Astrocyte (in vitro differentiated cells and primary cell): ENCODE measurements around the gene TMEM18. TPM values are rescaled to one million over a fixed set of nuclear protein-coding genes. Genes with fewer than 3 reads are reported as not detected.

Source experiments
- DNase-seq: peaks from one replicate; pipeline ENCODE4 v3.0.0-alpha.2; 2010; ENCODE audit warnings: low read depth
- FAIRE-seq: peaks from 2 replicates; lab custom pipeline; 2011; peaks lifted over from hg19 to GRCh38; lab: Jason Lieb, UNC
- H2AFZ ChIP-seq: 2 replicates; pipeline ENCODE4 v1.6.0; 2012; ENCODE audit warnings: low read depth, low read length, inconsistent platforms
- H3K27ac ChIP-seq: 2 replicates; pipeline ENCODE4 v1.5.1; 2011; ENCODE audit warnings: low read depth, low read length, inconsistent platforms
- H3K27me3 ChIP-seq: 2 replicates; pipeline ENCODE4 v1.6.0; 2011; ENCODE audit warnings: low read length, inconsistent platforms; ENCODE audit not compliant: insufficient read depth
- H3K36me3 ChIP-seq: 2 replicates; pipeline ENCODE4 v1.5.1; 2011; ENCODE audit warnings: low read length, inconsistent platforms; ENCODE audit not compliant: insufficient read depth
- H3K4me1 ChIP-seq: 2 replicates; pipeline ENCODE4 v1.5.1; 2011; ENCODE audit warnings: low read length, inconsistent platforms; ENCODE audit not compliant: insufficient read depth
- H3K4me2 ChIP-seq: 2 replicates; pipeline ENCODE4 v1.6.0; 2012; ENCODE audit warnings: low read length, inconsistent platforms
- H3K4me3 ChIP-seq: 2 replicates; pipeline ENCODE4 v1.5.1; 2011; ENCODE audit warnings: low read depth, mild to moderate bottlenecking, low read length, inconsistent platforms; ENCODE audit not compliant: insufficient read depth
- H3K79me2 ChIP-seq: 2 replicates; pipeline ENCODE4 v1.6.0; 2012; ENCODE audit warnings: mild to moderate bottlenecking, low read length, inconsistent platforms; ENCODE audit not compliant: insufficient read depth
- H3K9ac ChIP-seq: 2 replicates; pipeline ENCODE4 v1.6.0; 2012; ENCODE audit warnings: mild to moderate bottlenecking, low read length, inconsistent platforms
- H3K9me3 ChIP-seq: 2 replicates; pipeline ENCODE4 v1.5.1; 2012; ENCODE audit warnings: low read depth, mild to moderate bottlenecking, low read length, inconsistent platforms; ENCODE audit not compliant: insufficient read depth
- H4K20me1 ChIP-seq: 2 replicates; pipeline ENCODE4 v1.6.0; 2012; ENCODE audit warnings: low read length, inconsistent platforms; ENCODE audit not compliant: insufficient read depth
- H3K27ac Mint-ChIP-seq: one replicate; pipeline ENCODE4 v1.8.0; 2021; ENCODE audit warnings: mild to moderate bottlenecking, mixed read lengths; ENCODE audit not compliant: unreplicated experiment
- H3K27me3 Mint-ChIP-seq: one replicate; pipeline ENCODE4 v1.8.0; 2021; ENCODE audit warnings: low read depth, mixed read lengths; ENCODE audit not compliant: unreplicated experiment
- H3K36me3 Mint-ChIP-seq: one replicate; pipeline ENCODE4 v1.8.0; 2021; ENCODE audit warnings: low read depth, mixed read lengths; ENCODE audit not compliant: unreplicated experiment
- H3K4me1 Mint-ChIP-seq: one replicate; pipeline ENCODE4 v1.8.0; 2021; ENCODE audit warnings: low read depth, mixed read lengths; ENCODE audit not compliant: unreplicated experiment
- H3K4me3 Mint-ChIP-seq: one replicate; pipeline ENCODE4 v1.8.0; 2021; ENCODE audit warnings: mild to moderate bottlenecking, moderate library complexity, mixed read lengths; ENCODE audit not compliant: unreplicated experiment
- H3K9me3 Mint-ChIP-seq: one replicate; pipeline ENCODE4 v1.8.0; 2021; ENCODE audit warnings: mild to moderate bottlenecking, mixed read lengths; ENCODE audit not compliant: unreplicated experiment
- CTCF ChIP-seq: IDR thresholded peaks from 2 replicates; pipeline ENCODE4 v1.5.1; 2011; ENCODE audit warnings: low read depth, mild to moderate bottlenecking, inconsistent platforms, low read length, moderate library complexity; ENCODE audit not compliant: insufficient read depth
- EZH2 ChIP-seq: IDR thresholded peaks from 2 replicates; pipeline ENCODE4 v1.6.1; 2012; ENCODE audit warnings: mild to moderate bottlenecking, low read length, inconsistent platforms; ENCODE audit not compliant: insufficient read depth
- total RNA-seq: library from RNA; stranded (reverse); gene quantifications from 2 replicates; pipeline ENCODE4 v1.2.1, GENCODE V29; 2021

Gene TMEM18
- total RNA-seq, 1 donor from 2014 or later = 16.8 TPM

DNA sequence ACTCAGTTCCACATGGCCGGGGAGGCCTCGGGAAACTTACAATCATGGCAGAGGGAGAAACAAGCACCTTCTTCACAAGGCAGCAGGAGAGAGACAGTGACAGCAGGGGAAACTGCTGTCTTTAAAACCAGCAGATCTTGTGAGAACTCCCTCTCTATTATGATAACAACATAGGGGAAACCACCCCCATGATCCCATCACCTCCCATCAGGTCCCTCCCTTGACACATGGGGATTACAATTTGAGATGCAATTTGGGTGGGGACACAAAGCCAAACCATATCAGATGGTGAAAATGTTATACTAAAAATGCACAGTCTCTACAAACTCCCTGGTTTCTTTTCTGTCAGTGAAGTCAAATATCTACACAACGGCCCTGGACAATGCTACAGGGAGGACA lies 9.2 kb downstream of the TMEM18 start:
- no peak overlapping the region for H3K4me2 ChIP-seq
- no peaks in the 10 kb centered on the region for H3K27me3 ChIP-seq
- no peak for DNase-seq
- Mint-ChIP-seq H3K27ac (no peak overlapping the region), H3K36me3 (peaks cover 15% of the 10 kb centered on the region), H3K9me3 (peaks cover 9% of the 10 kb centered on the region), H3K4me3 (no peak overlapping the region), H3K4me1 (peaks cover 5% of the 10 kb centered on the region), H3K27me3 (no peaks in the 10 kb centered on the region)
- no peak overlapping the region for H2AFZ ChIP-seq
- H4K20me1 ChIP-seq = peaks cover 9% of the 10 kb centered on the region
- H3K79me2 ChIP-seq = peaks cover 12% of the 10 kb centered on the region
- TF ChIP-seq EZH2 (no peak), CTCF (no peak)
- H3K36me3 ChIP-seq = peaks cover 13% of the 10 kb centered on the region
- H3K9ac ChIP-seq = no peak overlapping the region
- no peak overlapping the region for H3K27ac ChIP-seq
- no peaks in the 10 kb centered on the region for H3K9me3 ChIP-seq
- no peak overlapping the region for H3K4me3 ChIP-seq
- no peak for FAIRE-seq
- peaks cover 13% of the 10 kb centered on the region for H3K4me1 ChIP-seq

GRCh38 chr2:667332-667999 lies 9.7 kb downstream of the TMEM18 start:
- H3K9ac ChIP-seq = no peak overlapping the region
- H3K27me3 ChIP-seq = no peaks in the 10 kb centered on the region
- H2AFZ ChIP-seq = no peak overlapping the region
- H4K20me1 ChIP-seq = peaks cover 4% of the 10 kb centered on the region
- no peak overlapping the region for H3K4me2 ChIP-seq
- H3K27ac ChIP-seq = no peak overlapping the region
- DNase-seq (peak; percentile 68), FAIRE-seq (peak; percentile 29)
- H3K4me1 ChIP-seq = peaks cover 11% of the 10 kb centered on the region
- no peaks in the 10 kb centered on the region for H3K27me3 Mint-ChIP-seq
- H3K9me3 Mint-ChIP-seq = peaks cover 9% of the 10 kb centered on the region
- H3K36me3 Mint-ChIP-seq = peaks cover 14% of the 10 kb centered on the region
- peaks cover 1% of the 10 kb centered on the region for H3K4me1 Mint-ChIP-seq
- TF ChIP-seq EZH2 = no peak
- TF ChIP-seq CTCF = peak; percentile 82
- peaks cover 13% of the 10 kb centered on the region for H3K36me3 ChIP-seq
- H3K79me2 ChIP-seq = peaks cover 7% of the 10 kb centered on the region
- no peak overlapping the region for H3K27ac Mint-ChIP-seq
- no peak overlapping the region for H3K4me3 ChIP-seq
- H3K9me3 ChIP-seq = no peaks in the 10 kb centered on the region
- H3K4me3 Mint-ChIP-seq = no peak overlapping the region

DNA sequence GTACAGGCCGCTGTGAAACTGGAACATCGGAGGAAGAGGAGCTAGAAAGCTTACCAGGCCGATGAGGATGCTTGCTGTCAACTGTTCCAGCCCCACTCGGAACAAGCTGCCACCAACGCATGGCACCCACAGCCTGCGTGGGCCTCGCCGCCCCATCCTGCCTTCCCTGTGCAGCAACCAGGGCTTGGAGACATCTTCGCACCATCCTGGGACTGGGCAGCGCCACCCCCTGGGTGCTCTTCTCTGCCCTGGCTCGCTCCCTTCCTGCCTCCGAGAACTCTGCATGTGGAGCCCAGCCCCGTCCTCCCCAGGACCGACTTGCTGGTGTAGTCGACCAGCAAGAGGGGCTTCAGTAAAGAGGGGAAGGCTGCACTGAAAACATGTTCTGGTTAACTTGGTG lies 10.8 kb downstream of the TMEM18 start:
- no peak overlapping the region for H3K27ac Mint-ChIP-seq
- no peak overlapping the region for H3K4me3 Mint-ChIP-seq
- DNase-seq = no peak
- Histone ChIP-seq H3K4me3 (no peak overlapping the region), H3K4me2 (no peak overlapping the region), H3K79me2 (no peaks in the 10 kb centered on the region), H4K20me1 (peaks cover 4% of the 10 kb centered on the region), H3K4me1 (peaks cover 11% of the 10 kb centered on the region), H2AFZ (no peak overlapping the region), H3K9ac (no peak overlapping the region), H3K9me3 (no peaks in the 10 kb centered on the region), H3K36me3 (peaks cover 13% of the 10 kb centered on the region), H3K27ac (no peak overlapping the region), H3K27me3 (no peaks in the 10 kb centered on the region)
- no peak for FAIRE-seq
- H3K36me3 Mint-ChIP-seq = peaks cover 14% of the 10 kb centered on the region
- H3K9me3 Mint-ChIP-seq = peaks cover 9% of the 10 kb centered on the region
- TF ChIP-seq CTCF (no peak), EZH2 (no peak)
- peaks cover 1% of the 10 kb centered on the region for H3K4me1 Mint-ChIP-seq
- no peaks in the 10 kb centered on the region for H3K27me3 Mint-ChIP-seq
